ENCODE results near the gene DUSP9.
"Not testable (repeated sequence)": the region's sequence is repeated elsewhere in the genome, so short reads cannot be mapped to it uniquely, and the experiment has no call there.

DUSP9 gene

GRCh38 chrX:153646620-153647373 lies at the start of gene DUSP9:
DUSP9 (plus strand) TSS chrX:153647203; CDS start chrX:153647954, 751 bp downstream.
- peak; percentile 16 for DNase-seq

- peak; percentile 26 for DNase-seq
These were observed 48.3 kb upstream of the DUSP9 start, which contains the start of gene CCNQ for GRCh38 chrX:153598541-153599191. CCNQ (minus strand) TSS chrX:153599139; CDS start chrX:153599073, 66 bp downstream.

- peak; percentile 88 for DNase-seq
These were observed 47.6 kb upstream of the DUSP9 start for GRCh38 chrX:153599192-153600031.

GRCh38 chrX:153600032-153600373 lies 47.0 kb upstream of the DUSP9 start:
- DNase-seq = no peak

GRCh38 chrX:153600921-153601320 lies 46.1 kb upstream of the DUSP9 start:
- no peak for DNase-seq

GRCh38 chrX:153601511-153602110 lies 45.4 kb upstream of the DUSP9 start:
- no peak for DNase-seq

GRCh38 chrX:153602601-153603000 lies 44.4 kb upstream of the DUSP9 start:
- no peak for DNase-seq

- DNase-seq = no peak
These were observed 43.8 kb upstream of the DUSP9 start for GRCh38 chrX:153603131-153603656.

- DNase-seq = not testable (repeated sequence)
These were observed 42.2 kb upstream of the DUSP9 start for GRCh38 chrX:153604666-153605380.

GRCh38 chrX:153606503-153606902 lies 40.5 kb upstream of the DUSP9 start:
- DNase-seq = no peak

- DNase-seq = no peak
These were observed 38.6 kb upstream of the DUSP9 start for GRCh38 chrX:153608376-153608775.

GRCh38 chrX:153608806-153609205 lies 38.2 kb upstream of the DUSP9 start:
- peak; percentile 36 for DNase-seq

- peak; percentile 75 for DNase-seq
These were observed 36.8 kb upstream of the DUSP9 start for GRCh38 chrX:153609917-153610835.

GRCh38 chrX:153610836-153611213 lies 36.2 kb upstream of the DUSP9 start:
- no peak for DNase-seq

- DNase-seq = no peak
These were observed 35.5 kb upstream of the DUSP9 start for GRCh38 chrX:153611298-153612095.

- DNase-seq = no peak
These were observed 34.6 kb upstream of the DUSP9 start for GRCh38 chrX:153612413-153612812.

- DNase-seq = no peak
These were observed 32.2 kb upstream of the DUSP9 start for GRCh38 chrX:153614818-153615217.

- no peak for DNase-seq
These were observed 26.4 kb upstream of the DUSP9 start for GRCh38 chrX:153620576-153620975.

GRCh38 chrX:153621949-153622598 lies 24.9 kb upstream of the DUSP9 start:
- DNase-seq = no peak

All from fibroblast of skin of right biceps (primary cell).